Transverse colon (tissue), 4 donors: ENCODE data around the gene ELOB. TPM values are rescaled to one million over a fixed set of nuclear protein-coding genes. Genes with fewer than 3 reads are reported as not detected.

Source experiments
- DNase-seq: peaks from one replicate; pipeline ENCODE4 v3.0.0-alpha.2; 2019
- H3K27ac ChIP-seq, 4 donors: fragments of 200-600 bp; sonication (generic); 2 replicates each; pipeline ENCODE4 v1.5.1; 2016 to 2018; ENCODE audit warnings: inconsistent platforms in 4 of 4
- H3K27me3 ChIP-seq: fragments of 200-600 bp; sonication (generic); 2 replicates; pipeline ENCODE4 v1.5.1; 2017; ENCODE audit warnings: inconsistent platforms
- H3K36me3 ChIP-seq, 4 donors: fragments of 200-600 bp; sonication (generic); 2 replicates each; pipeline ENCODE4 v1.5.1; 2017 to 2019; ENCODE audit warnings: inconsistent platforms in 4 of 4
- H3K4me1 ChIP-seq, 4 donors: fragments of 200-600 bp; sonication (generic); 2 replicates each; pipeline ENCODE4 v1.5.1; 2017 to 2020; ENCODE audit warnings: inconsistent platforms in 4 of 4
- H3K4me3 ChIP-seq, 4 donors: fragments of 200-600 bp; sonication (generic); 1 replicate in 1 of 4; 2 replicates in 3 of 4; pipeline versions ENCODE4 v1.5.1 to v1.6.1; 2017 to 2019; ENCODE audit warnings: inconsistent platforms in 4 of 4
- H3K9me3 ChIP-seq, 2 donors: fragments of 200-600 bp; sonication (generic); 2 replicates each; pipeline ENCODE4 v1.5.1; 2017 to 2019; ENCODE audit warnings: inconsistent platforms in 2 of 2
- EP300 ChIP-seq: sonication (generic); formaldehyde crosslinking; IDR thresholded peaks from one replicate; pipeline ENCODE4 v1.6.1; 2017; ENCODE audit warnings: antibody characterized with exemption, low read depth
- POLR2A ChIP-seq: fragments of 450-650 bp; IDR thresholded peaks from one replicate; pipeline ENCODE4 v1.6.1; 2016; ENCODE audit warnings: antibody characterized with exemption, mild to moderate bottlenecking, moderate library complexity
- POLR2AphosphoS5 ChIP-seq, 3 donors: sonication (generic); formaldehyde crosslinking; IDR thresholded peaks; one replicate each; pipeline ENCODE4 v1.6.1; 2016; ENCODE audit warnings: antibody characterized with exemption in 3 of 3
- WGBS, 2 donors: methylation state at CpG; one replicate each; pipeline ENCODE4 v1.1.5; 2018; ENCODE audit warnings: low coverage in 1 of 2; 5-methylcytosine and 5-hydroxymethylcytosine counted together
- in situ Hi-C, 4 donors: fragments of 200-750 bp; cut with MboI; loops; one replicate each; pipeline versions ENCODE4 v1.15.0 to v1.15.1; 2017; ENCODE audit warnings: low sequenced_read_pairs in 3 of 4, low pct_ligation_motif_present in 1 of 4, low pct_unique_long_range_greater_than_20kb in 1 of 4
- intact Hi-C: fragments of 100-400 bp; cut with DNase I; formaldehyde crosslinking; loops from one replicate; pipeline ENCODE4 v1.15.1; 2023; ENCODE audit warnings: low total_unique reads
- total RNA-seq, 4 donors: library from RNA; depleted of rRNA; stranded (reverse); fragments of >200 nt; gene quantifications; one replicate each; pipeline ENCODE4 v1.1.0, GENCODE V29; 2016
- TF ChIP-seq, protein P1 (sequence below), 5 experiments: fragments of 200-600 bp in 3 of 5; fragments of 450-650 bp in 2 of 5; sonication (generic) in 3 of 5; IDR thresholded peaks; 1 replicate in 2 of 5; 2 replicates in 3 of 5; pipeline ENCODE4 v1.5.1; 2016 to 2017; ENCODE audit warnings: antibody characterized with exemption in 5 of 5, inconsistent platforms in 3 of 5, mild to moderate bottlenecking in 2 of 5, moderate library complexity in 1 of 5

Gene ELOB
- total RNA-seq, 4 donors from 2014 or later: 133 to 433 (median 288) TPM

DNA sequence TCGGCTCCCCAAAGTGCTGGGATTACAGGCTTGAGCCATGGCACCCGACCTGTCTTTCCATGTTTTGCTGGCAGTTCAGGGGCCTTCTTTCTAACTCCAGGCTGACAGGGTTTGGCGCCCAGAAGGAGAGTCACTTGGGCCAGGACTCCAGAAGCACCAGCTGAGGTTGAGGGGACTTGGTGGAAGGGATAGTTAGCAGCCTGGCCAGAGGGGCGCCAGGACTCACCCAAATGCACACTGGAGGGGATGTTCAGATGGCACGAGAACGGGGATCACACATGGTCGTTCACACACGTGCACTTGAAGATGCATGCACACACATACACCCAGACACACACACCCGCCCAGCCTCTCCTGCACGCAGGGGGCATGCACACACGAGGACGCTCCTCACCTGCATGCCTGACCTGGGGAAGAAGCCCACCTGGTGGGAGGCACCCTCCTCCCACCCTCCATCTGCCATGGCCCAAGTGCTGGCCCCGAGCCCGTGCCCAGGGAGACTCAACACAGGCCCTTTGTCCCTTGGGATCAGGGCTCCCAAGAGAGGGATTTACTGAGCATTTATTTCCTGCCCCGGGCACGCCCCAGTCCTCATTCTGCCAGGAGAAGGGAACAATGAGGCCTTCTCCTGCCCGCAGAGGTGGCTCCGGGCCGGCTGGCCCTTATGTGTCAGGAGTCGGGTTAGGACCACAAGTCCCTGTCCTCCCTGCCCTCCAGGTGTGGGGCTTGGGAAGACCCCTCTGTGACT, 37.6 kb upstream of the ELOB start:
- in situ Hi-C loops (no loop called here), intact Hi-C loops (no loop called here)
- DNase-seq: peak; percentile 4
- Histone ChIP-seq H3K4me3 (no peak overlapping the region), H3K9me3 (no peaks in the 10 kb centered on the region), H3K4me1 (peaks cover 0 to 4% (median 0%) of the 10 kb centered on the region in 4 donors), H3K27me3 (peaks cover 26% of the 10 kb centered on the region), H3K36me3 (no peaks in the 10 kb centered on the region), H3K27ac (no peak overlapping the region)
- TF ChIP-seq, protein P1, sequence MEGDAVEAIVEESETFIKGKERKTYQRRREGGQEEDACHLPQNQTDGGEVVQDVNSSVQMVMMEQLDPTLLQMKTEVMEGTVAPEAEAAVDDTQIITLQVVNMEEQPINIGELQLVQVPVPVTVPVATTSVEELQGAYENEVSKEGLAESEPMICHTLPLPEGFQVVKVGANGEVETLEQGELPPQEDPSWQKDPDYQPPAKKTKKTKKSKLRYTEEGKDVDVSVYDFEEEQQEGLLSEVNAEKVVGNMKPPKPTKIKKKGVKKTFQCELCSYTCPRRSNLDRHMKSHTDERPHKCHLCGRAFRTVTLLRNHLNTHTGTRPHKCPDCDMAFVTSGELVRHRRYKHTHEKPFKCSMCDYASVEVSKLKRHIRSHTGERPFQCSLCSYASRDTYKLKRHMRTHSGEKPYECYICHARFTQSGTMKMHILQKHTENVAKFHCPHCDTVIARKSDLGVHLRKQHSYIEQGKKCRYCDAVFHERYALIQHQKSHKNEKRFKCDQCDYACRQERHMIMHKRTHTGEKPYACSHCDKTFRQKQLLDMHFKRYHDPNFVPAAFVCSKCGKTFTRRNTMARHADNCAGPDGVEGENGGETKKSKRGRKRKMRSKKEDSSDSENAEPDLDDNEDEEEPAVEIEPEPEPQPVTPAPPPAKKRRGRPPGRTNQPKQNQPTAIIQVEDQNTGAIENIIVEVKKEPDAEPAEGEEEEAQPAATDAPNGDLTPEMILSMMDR (IDR thresholded peaks at IDR 0.05): no peak
- TF ChIP-seq POLR2AphosphoS5 (IDR thresholded peaks at IDR 0.05) (no peak), EP300 (no peak), POLR2A (no peak)
- 77% methylated on average over 15 of the region's 20 CpGs; no CpG with 5 or more reads in 1 of the 2 donors for WGBS, 2 donors

DNA sequence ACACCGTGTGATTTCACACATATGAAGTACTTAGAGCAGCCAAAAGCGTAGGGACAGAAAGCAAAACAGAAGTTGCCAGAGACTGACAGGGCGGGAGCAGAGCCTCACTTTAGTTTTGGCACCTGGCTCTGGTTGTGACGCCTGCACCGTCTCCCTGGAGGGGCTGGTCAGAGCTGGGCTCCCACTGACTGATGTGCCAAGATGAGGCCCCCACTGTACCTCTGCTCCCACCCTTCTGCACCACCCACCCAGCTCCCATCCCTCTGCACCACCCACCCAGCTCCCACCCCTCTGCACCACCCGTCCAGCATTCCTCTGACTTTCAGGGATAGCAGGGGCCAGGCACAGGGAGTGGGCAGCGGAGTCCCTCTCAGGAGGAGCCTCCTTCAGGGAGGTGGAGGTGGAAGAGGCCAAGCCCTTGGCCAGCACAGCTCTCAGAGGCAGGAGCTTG, 36.7 kb upstream of the ELOB start:
- intact Hi-C loops: no loop called here
- peaks cover 26% of the 10 kb centered on the region for H3K27me3 ChIP-seq
- H3K27ac ChIP-seq: no peak overlapping the region
- in situ Hi-C loops: no loop called here
- 55 to 75% methylated on average over 3 to 7 of the region's 7 CpGs for WGBS, 2 donors
- DNase-seq: no peak
- H3K9me3 ChIP-seq: no peaks in the 10 kb centered on the region
- TF ChIP-seq POLR2A (no peak), EP300 (no peak), POLR2AphosphoS5 (IDR thresholded peaks at IDR 0.05) (no peak)
- TF ChIP-seq, protein P1 (IDR thresholded peaks at IDR 0.05): no peak
- H3K4me1 ChIP-seq: peaks cover 0 to 4% (median 0%) of the 10 kb centered on the region in 4 donors
- no peaks in the 10 kb centered on the region for H3K36me3 ChIP-seq
- H3K4me3 ChIP-seq: no peak overlapping the region

DNA sequence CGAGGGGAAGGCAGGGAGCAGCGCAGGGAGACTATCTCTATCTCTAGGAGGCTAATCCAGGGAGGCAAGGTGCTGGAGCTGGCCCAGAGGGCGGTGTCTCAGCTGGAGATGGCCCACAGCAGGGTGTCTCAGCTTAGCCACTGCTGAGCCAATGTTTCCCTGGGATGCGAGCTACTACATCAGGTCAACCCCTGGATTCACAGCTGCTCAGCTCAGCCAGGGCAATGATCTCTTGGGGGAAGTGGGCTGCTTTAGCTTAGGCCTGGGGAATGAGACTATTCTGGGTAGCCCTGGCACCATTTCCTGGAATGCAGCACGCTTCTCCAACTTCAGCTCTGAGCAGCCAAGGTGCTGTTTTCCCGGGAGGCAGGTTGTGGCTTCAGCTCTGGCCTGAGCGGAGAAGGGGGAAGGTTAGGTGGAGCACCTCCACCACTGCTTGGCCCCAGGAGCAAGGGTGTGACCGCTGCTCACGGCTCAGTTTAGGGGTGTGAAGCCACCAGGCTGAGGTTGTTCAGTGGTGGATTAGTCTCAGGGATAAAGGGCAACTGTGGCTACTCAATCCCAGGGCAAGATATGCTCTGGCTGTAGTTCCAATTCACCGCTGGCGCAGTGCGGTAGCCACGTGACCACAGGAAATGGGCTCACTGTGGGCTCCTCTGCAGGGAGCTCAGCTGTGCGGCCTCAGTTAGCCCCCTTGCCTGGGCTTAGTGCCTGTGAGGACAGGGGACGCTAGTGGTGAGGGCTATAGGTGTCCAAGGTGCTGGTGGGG, 34.8 kb upstream of the ELOB start:
- DNase-seq: no peak
- TF ChIP-seq EP300: no peak
- TF ChIP-seq POLR2A: no peak
- no peak for TF ChIP-seq POLR2AphosphoS5 (IDR thresholded peaks at IDR 0.05)
- TF ChIP-seq, protein P1 (IDR thresholded peaks at IDR 0.05): no peak
- Histone ChIP-seq H3K9me3 (no peaks in the 10 kb centered on the region), H3K4me1 (peaks cover 0 to 4% (median 0%) of the 10 kb centered on the region in 4 donors), H3K27me3 (peaks cover 26% of the 10 kb centered on the region), H3K36me3 (no peaks in the 10 kb centered on the region), H3K27ac (no peak overlapping the region), H3K4me3 (no peak overlapping the region)
- intact Hi-C loops (no loop called here), in situ Hi-C loops (no loop called here)
- 70% methylated on average over 14 of the region's 15 CpGs; no CpG with 5 or more reads in 1 of the 2 donors for WGBS, 2 donors

GRCh38 chr16:2810651-2811050, 33.6 kb upstream of the ELOB start:
- H3K27ac ChIP-seq: no peak overlapping the region
- in situ Hi-C loops (no loop called here), intact Hi-C loops (no loop called here)
- H3K4me1 ChIP-seq: peaks cover 0 to 4% (median 0%) of the 10 kb centered on the region in 4 donors
- H3K36me3 ChIP-seq: no peaks in the 10 kb centered on the region
- H3K9me3 ChIP-seq: no peaks in the 10 kb centered on the region
- no peak for DNase-seq
- peaks cover 20% of the 10 kb centered on the region for H3K27me3 ChIP-seq
- no peak overlapping the region for H3K4me3 ChIP-seq
- 60 to 90% methylated on average over 1 to 6 of the region's 6 CpGs for WGBS, 2 donors
- no peak for TF ChIP-seq POLR2AphosphoS5 (IDR thresholded peaks at IDR 0.05)
- TF ChIP-seq EP300: no peak
- TF ChIP-seq POLR2A: no peak
- TF ChIP-seq, protein P1 (IDR thresholded peaks at IDR 0.05): no peak
